PC-3 (cell line): ENCODE measurements around the gene TIAM1. TPM values are rescaled to one million over a fixed set of nuclear protein-coding genes. Genes with fewer than 3 reads are reported as not detected.

ENCODE experiments used
- ATAC-seq: fragments of 200-7000 bp; cut with Tn5 transposase; 2 replicates; pipeline ENCODE4 v1.9.1; 2020; ENCODE audit warnings: mild to moderate bottlenecking, moderate library complexity
- BruUV-seq: library from RNA; stranded (reverse); fragments of 400-500 nt; replicated peaks from 2 replicates; lab custom pipeline; 2021; lab: Mats Ljungman, UMichigan
- CTCF ChIA-PET: fragments of 300-600 bp; sonication (Branson Sonifier 250); formaldehyde crosslinking; loops from one replicate; lab custom pipeline; 2022; ENCODE audit warnings: antibody characterized with exemption; lab: Charles Lee
- POLR2A ChIA-PET: fragments of 300-600 bp; sonication (Branson Sonifier 250); formaldehyde crosslinking; loops from one replicate; lab custom pipeline; 2022; ENCODE audit warnings: antibody characterized with exemption; ENCODE audit not compliant: unreplicated experiment; lab: Charles Lee
- DNase-seq: peaks from one replicate; pipeline ENCODE4 v3.0.0-alpha.2; 2015
- H2AFZ ChIP-seq: fragments of 300-600 bp; sonication (generic); 2 replicates; pipeline ENCODE4 v1.6.0; 2016; ENCODE audit warnings: antibody characterized with exemption, low read length
- H3F3A ChIP-seq: fragments of 300-600 bp; sonication (generic); one replicate; pipeline ENCODE4 v1.6.0; 2017; ENCODE audit warnings: antibody characterized with exemption, low read length, control low read depth, mild to moderate bottlenecking; ENCODE audit not compliant: unreplicated experiment
- H3K27ac ChIP-seq: fragments of 300-600 bp; sonication (generic); 2 replicates; pipeline ENCODE4 v1.5.1; 2016; ENCODE audit warnings: mild to moderate bottlenecking, low read length
- H3K27me3 ChIP-seq: fragments of 300-600 bp; sonication (generic); 2 replicates; pipeline ENCODE4 v1.6.1; 2016; ENCODE audit warnings: low read length, mixed read lengths
- H3K36me3 ChIP-seq: fragments of 300-600 bp; sonication (generic); 2 replicates; pipeline ENCODE4 v1.6.1; 2016; ENCODE audit warnings: low read depth, mixed run types, low read length, mixed read lengths
- H3K4me1 ChIP-seq: fragments of 300-600 bp; sonication (generic); 2 replicates; pipeline ENCODE4 v1.5.1; 2016; ENCODE audit warnings: low read length; ENCODE audit not compliant: insufficient read depth
- H3K4me2 ChIP-seq: fragments of 300-600 bp; sonication (generic); 2 replicates; pipeline ENCODE4 v1.6.0; 2016; ENCODE audit warnings: low read length
- H3K4me3 ChIP-seq: fragments of 300-600 bp; sonication (generic); 2 replicates; pipeline ENCODE4 v1.5.1; 2016; ENCODE audit warnings: mild to moderate bottlenecking, low read length, mixed read lengths
- H3K79me2 ChIP-seq: fragments of 300-600 bp; sonication (generic); 2 replicates; pipeline ENCODE4 v1.6.1; 2017; ENCODE audit warnings: low read length, mixed read lengths
- H3K9ac ChIP-seq: fragments of 300-600 bp; sonication (generic); 2 replicates; pipeline ENCODE4 v1.6.0; 2016; ENCODE audit warnings: mild to moderate bottlenecking, low read length
- H3K9me2 ChIP-seq: fragments of 300-600 bp; sonication (generic); replicated peaks from 2 replicates; pipeline ENCODE4 v1.6.1; 2016; ENCODE audit warnings: mixed run types, low read length, mixed read lengths
- H3K9me3 ChIP-seq: fragments of 300-600 bp; sonication (generic); 2 replicates; pipeline ENCODE4 v1.6.1; 2016; ENCODE audit warnings: low read length, mixed read lengths
- H4K20me1 ChIP-seq: fragments of 300-600 bp; sonication (generic); 2 replicates; pipeline ENCODE4 v1.6.1; 2016; ENCODE audit warnings: low read length, mixed read lengths
- EZH2 ChIP-seq: fragments of 300-600 bp; sonication (generic); IDR thresholded peaks from one replicate; pipeline ENCODE4 v1.6.1; 2017; ENCODE audit warnings: antibody characterized with exemption, mild to moderate bottlenecking, low read length; ENCODE audit not compliant: unreplicated experiment
- EZH2phosphoT487 ChIP-seq: fragments of 300-600 bp; sonication (generic); IDR thresholded peaks from 2 replicates; pipeline ENCODE4 v1.6.1; 2018; ENCODE audit warnings: mild to moderate bottlenecking, antibody characterized with exemption, low read length, borderline replicate concordance
- intact Hi-C: fragments of 100-400 bp; cut with micrococcal nuclease; formaldehyde crosslinking; loops from 2 replicates; pipeline ENCODE4 v1.9.0; 2023
- total RNA-seq: library from RNA; depleted of rRNA; stranded (reverse); fragments of >200 nt; gene quantifications from 2 replicates; pipeline ENCODE4 v1.2.3, GENCODE V29; 2014
- TF ChIP-seq, protein P1 (sequence below): fragments of 300-600 bp; sonication (generic); conservative IDR thresholded peaks from 2 replicates; pipeline ENCODE4 v1.5.1; 2017; ENCODE audit warnings: antibody characterized with exemption, low read depth, mild to moderate bottlenecking, low read length

TIAM1 gene
- total RNA-seq, 1 experiment from 2014 or later = 19.1 TPM

DNA sequence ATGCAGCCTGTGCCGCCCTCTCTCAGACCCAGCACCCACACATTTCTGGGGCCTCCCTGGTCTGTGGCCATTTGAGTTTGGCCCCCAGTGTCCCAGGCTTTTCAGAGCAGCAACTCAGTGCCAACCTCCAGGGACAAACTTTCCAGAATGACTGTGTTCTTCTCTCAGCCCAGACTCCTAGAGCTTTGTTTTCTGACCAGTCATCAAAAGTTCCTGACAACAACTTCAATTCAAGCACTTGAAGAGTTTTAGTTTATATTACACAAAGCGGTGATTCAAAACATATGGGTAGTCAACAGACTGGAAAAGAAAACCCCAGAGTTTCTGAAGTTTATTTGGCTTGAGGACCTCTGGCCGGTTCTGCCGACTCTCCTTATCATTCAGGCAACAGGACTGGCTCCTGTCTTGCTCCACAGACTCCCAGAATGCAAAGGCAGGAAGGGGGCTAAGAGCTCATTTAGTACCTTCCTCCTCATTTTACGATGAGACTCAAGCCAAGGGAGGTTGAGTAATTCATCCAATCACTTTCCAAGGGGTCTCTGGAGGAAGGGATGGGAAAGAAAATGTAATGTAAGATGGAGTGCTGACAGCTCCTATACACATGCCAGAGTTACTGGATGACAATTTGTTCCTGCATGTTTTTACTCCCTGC lies 27.0 kb upstream of the TIAM1 start:
- no peak for DNase-seq
- Histone ChIP-seq H4K20me1 (no peaks in the 10 kb centered on the region), H3K9me3 (no peaks in the 10 kb centered on the region), H2AFZ (no peak overlapping the region), H3K4me2 (no peak overlapping the region), H3F3A (no peaks in the 10 kb centered on the region), H3K4me3 (no peak overlapping the region), H3K27ac (no peak overlapping the region), H3K9me2 (no peaks in the 10 kb centered on the region), H3K79me2 (no peaks in the 10 kb centered on the region), H3K9ac (no peak overlapping the region), H3K36me3 (no peaks in the 10 kb centered on the region), H3K4me1 (peaks cover 21% of the 10 kb centered on the region), H3K27me3 (no peaks in the 10 kb centered on the region)
- ChIA-PET POLR2A (no interaction called here), CTCF (no interaction called here)
- BruUV-seq = no TSS peak
- TF ChIP-seq, protein P1, sequence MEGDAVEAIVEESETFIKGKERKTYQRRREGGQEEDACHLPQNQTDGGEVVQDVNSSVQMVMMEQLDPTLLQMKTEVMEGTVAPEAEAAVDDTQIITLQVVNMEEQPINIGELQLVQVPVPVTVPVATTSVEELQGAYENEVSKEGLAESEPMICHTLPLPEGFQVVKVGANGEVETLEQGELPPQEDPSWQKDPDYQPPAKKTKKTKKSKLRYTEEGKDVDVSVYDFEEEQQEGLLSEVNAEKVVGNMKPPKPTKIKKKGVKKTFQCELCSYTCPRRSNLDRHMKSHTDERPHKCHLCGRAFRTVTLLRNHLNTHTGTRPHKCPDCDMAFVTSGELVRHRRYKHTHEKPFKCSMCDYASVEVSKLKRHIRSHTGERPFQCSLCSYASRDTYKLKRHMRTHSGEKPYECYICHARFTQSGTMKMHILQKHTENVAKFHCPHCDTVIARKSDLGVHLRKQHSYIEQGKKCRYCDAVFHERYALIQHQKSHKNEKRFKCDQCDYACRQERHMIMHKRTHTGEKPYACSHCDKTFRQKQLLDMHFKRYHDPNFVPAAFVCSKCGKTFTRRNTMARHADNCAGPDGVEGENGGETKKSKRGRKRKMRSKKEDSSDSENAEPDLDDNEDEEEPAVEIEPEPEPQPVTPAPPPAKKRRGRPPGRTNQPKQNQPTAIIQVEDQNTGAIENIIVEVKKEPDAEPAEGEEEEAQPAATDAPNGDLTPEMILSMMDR = no peak
- TF ChIP-seq EZH2 (no peak), EZH2phosphoT487 (no peak)
- ATAC-seq = no peak
- intact Hi-C loops = no loop called here

DNA sequence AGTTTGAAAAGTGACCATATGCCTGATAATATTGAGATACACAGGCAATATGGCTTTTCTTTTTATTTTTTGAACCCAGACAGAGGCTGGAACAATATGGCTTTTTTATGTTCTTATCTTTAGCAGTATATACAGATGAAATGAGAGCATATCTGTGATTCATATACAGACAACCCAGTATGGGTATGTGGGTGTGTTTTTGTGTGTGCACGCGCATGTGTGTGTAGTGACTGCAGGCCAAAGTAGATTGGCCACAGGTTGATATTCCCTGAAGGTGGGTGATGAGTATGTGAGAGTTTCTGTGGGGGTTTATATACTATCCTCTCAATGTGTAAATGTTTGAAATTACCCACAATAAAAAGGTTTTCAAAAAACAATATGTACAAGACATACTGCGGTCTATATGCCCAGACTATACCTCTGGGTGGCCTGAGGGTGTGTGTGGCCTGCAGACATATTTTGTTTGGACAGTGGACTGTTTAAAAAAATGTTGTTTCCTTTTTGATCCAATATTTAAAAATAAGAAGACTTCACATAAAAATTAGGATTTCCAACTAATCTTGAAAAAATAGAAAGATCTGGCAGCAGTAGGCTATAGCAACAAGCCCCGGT lies 26.3 kb upstream of the TIAM1 start:
- ChIA-PET CTCF (no interaction called here), POLR2A (no interaction called here)
- intact Hi-C loops = no loop called here
- no peaks in the 10 kb centered on the region for H3K27me3 ChIP-seq
- no peaks in the 10 kb centered on the region for H3F3A ChIP-seq
- no peaks in the 10 kb centered on the region for H4K20me1 ChIP-seq
- no peak overlapping the region for H3K27ac ChIP-seq
- no peaks in the 10 kb centered on the region for H3K36me3 ChIP-seq
- H3K79me2 ChIP-seq = no peaks in the 10 kb centered on the region
- ATAC-seq (no peak), DNase-seq (no peak)
- H3K9me2 ChIP-seq = no peaks in the 10 kb centered on the region
- no peak overlapping the region for H3K4me3 ChIP-seq
- no peak overlapping the region for H2AFZ ChIP-seq
- BruUV-seq = no TSS peak
- TF ChIP-seq EZH2phosphoT487 (no peak), EZH2 (no peak)
- TF ChIP-seq, protein P1 = no peak
- peaks cover 21% of the 10 kb centered on the region for H3K4me1 ChIP-seq
- no peak overlapping the region for H3K4me2 ChIP-seq
- H3K9me3 ChIP-seq = no peaks in the 10 kb centered on the region
- H3K9ac ChIP-seq = no peak overlapping the region

DNA sequence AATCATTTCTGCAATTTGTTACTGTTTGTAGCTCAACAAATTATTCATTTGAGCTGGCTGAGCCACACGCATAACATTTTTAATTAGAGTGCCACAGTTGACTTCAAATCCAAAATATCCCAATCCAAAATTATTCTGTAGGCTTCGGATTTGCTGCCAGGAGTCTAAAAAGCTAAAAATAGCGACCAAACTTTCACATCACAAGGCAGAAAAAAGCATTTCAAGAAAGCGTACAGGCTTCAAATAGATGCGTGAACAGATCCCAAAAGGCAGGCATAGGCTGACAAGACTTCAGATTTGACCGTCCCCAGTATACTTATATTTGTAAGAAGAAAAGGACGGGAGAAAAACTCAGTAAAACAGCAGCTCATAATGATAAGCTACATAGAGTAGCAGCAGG lies 24.3 kb upstream of the TIAM1 start:
- ChIA-PET CTCF (no interaction called here), POLR2A (no interaction called here)
- Histone ChIP-seq H2AFZ (no peak overlapping the region), H3K9me3 (no peaks in the 10 kb centered on the region), H3K4me1 (peaks cover 26% of the 10 kb centered on the region), H3K9ac (no peak overlapping the region), H3K4me3 (no peak overlapping the region), H3K27ac (no peak overlapping the region), H3K36me3 (no peaks in the 10 kb centered on the region), H3K4me2 (no peak overlapping the region), H3K79me2 (no peaks in the 10 kb centered on the region), H3K27me3 (no peaks in the 10 kb centered on the region), H4K20me1 (no peaks in the 10 kb centered on the region), H3K9me2 (no peaks in the 10 kb centered on the region), H3F3A (no peaks in the 10 kb centered on the region)
- no TSS peak for BruUV-seq
- TF ChIP-seq EZH2 (no peak), EZH2phosphoT487 (no peak)
- intact Hi-C loops = no loop called here
- no peak for DNase-seq
- no peak for ATAC-seq
